Sigmoid colon (tissue), 4 donors: Measurements from ENCODE around the gene SP3.

Experiments
- CTCF ChIP-seq, 4 experiments: fragments of 450-650 bp in 3 of 4; fragments of 200-600 bp in 1 of 4; IDR thresholded peaks; one replicate each; pipeline ENCODE4 v1.5.1; 2016 to 2019; ENCODE audit warnings: antibody characterized with exemption in 4 of 4, mild to moderate bottlenecking in 3 of 4, moderate library complexity in 2 of 4
- POLR2AphosphoS5 ChIP-seq, 4 donors: sonication (generic); formaldehyde crosslinking; IDR thresholded peaks; one replicate each; pipeline ENCODE4 v1.6.1; 2017; ENCODE audit warnings: antibody characterized with exemption in 4 of 4

DNA sequence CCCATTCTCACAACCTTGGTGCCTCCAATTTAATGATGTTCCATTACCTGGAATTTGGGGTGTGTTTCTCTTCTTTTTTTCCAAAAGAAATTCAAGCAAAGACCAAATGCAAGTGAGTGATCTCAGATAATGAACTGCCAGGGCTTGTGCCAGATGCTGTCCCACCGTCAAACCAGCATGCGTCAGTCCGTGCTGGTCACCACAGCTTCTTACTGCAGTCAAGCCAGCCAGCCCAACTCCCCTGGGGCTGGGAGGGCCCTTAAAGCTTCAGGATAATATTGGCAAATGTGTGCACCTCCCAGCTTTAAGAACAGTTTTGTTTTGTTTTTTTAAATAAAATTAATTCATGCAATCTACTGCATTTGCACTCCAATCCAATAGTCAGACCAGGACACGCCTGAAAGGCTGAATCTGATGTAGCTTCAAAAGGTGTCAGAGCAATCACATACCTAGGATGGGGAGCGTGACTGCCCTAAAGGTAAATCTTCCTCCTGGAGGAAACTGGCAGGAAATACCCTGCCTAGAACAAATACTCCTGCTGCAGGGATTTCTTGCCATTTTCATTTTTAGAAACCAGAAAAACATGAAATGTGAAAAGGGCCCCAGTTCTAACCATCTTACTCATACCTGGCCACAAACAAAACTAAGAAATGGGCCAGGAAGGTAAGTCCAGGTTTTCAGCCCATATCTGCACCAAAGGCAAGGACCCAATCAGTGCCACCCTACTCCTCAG, 26.8 kb upstream of the SP3 start:
- TF ChIP-seq CTCF (IDR thresholded peaks at IDR 0.05) (no peak), POLR2AphosphoS5 (IDR thresholded peaks at IDR 0.05) (peak in 1 of 4 donors; percentile 9)
